Activated T-cell treated with anti-CD3 and anti-CD28 coated beads for 24 hours (primary cell): ENCODE results near the gene ADGRB2.

Experiments used
- DNase-seq: peaks from one replicate; pipeline ENCODE4 v3.0.0-alpha.2; 2020; ENCODE audit warnings: low read depth

The ADGRB2 gene

GRCh38 chr1:31749785-31750735 is 14.1 kb downstream of the ADGRB2 start:
- DNase-seq: no peak

- no peak for DNase-seq
Measured at GRCh38 chr1:31748365-31748764, 15.8 kb downstream of the ADGRB2 start.

DNA sequence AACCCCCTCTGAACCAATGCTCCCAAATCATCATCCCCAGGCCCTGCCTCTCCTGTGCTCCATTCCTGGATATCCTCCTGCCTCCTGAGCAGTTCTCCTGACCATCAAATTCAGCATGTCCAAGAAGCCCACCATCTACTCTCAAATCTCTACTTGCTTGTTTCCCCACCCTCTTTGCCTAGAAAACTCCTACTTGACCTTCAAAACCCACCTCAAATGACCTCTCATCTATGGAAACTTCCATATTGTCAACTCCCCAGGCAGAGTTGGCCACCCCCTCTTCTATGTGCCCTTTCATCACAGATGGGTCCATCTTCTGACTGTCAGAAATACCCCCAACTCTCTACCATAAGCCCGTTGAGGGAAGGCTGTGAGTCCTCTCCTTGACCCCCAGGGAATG is 16.8 kb downstream of the ADGRB2 start:
- no peak for DNase-seq

DNA sequence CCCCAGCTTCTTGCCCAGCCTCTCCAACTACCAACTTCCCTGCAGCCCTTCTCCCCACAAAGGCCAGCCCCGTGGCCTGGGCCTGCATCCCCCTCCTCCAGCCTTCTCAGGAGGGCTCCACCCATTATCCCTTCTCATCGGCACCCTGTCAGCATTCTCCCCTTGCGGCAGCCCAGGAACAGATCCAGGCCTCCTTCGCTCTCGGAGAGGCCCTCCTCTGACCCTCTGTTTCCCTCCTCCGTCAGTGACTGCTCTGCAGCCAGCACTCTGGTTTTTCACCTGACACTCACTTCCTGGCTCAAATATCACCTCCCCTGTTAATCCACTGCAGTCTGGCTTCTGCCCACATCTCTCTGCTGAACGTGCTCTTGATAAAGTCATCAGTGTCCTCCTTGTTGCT is 17.5 kb downstream of the ADGRB2 start:
- no peak for DNase-seq

DNA sequence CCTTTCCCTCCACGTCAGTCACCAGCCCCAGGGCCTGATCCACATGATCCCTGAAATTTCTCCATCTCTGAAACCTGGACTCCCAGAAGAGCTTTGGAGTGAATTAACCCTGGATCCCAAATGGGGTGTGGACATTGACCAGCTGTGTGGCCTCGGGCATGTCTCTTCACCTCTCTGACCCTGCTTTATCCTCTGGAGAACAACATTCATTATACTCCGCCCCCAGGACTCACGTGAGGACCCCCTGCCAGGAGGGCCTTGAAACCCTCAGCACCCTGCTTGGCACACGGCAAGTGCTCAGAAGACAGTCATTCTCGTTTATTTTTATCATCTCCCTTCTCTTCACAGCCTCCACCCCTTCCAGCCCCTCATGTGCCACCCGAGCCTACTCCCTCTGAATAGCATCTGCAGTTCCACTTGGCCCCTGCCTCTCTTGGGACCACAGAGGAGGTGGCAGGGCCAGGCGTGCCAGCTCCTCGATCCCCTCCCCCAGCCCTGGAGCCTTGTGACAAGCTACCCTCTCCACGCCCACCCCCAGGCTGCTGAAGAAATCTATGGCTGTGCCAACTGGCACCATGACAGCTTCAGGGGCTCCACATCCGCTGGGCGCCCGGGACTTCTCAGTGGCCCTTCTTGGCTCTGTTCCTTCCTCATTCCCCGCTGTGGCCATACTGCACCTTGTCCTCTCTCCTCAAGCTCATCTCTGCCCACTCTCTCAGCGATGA is 18.0 kb downstream of the ADGRB2 start:
- no peak for DNase-seq

DNA sequence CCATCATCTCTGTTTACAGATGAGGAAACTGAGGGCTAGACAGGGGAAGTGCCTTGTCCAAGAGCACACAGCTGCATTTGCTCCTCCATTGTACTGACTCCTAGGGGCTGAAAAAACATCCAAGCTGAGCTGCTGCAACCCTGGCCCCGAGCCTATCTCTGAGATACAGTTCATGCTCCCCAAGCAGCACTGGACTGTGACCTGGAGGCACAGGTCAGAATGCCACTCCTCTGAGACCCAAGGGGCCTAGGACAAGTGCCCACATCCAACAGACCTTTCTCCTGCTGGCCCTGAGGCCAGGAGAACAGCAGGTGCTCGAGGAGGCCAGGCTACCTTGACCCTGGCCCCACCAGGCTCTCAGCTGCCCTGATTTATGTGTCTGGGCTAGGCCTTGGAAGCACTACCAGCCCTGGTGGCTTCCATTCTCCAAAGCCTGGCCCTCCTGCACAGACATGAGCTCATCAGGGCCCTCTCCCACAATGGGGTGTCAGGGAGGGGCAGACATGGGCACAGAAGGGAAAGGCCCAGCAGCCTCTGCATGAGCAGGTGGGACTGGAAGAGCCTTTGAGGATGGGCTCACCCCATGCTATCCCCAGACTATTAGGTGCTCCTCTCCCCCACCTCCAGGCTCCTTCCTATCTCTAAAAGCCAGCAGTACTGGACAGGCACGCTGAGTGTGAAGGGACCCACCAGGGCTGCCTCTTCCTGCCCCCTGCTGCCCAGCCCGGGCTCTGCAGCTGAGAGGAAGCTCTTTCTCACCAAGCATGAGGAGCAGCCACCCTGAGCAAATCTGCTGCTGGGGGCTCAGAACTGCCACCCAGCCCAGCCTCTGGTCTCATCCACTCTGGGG is 18.8 kb downstream of the ADGRB2 start:
- DNase-seq: no peak

DNA sequence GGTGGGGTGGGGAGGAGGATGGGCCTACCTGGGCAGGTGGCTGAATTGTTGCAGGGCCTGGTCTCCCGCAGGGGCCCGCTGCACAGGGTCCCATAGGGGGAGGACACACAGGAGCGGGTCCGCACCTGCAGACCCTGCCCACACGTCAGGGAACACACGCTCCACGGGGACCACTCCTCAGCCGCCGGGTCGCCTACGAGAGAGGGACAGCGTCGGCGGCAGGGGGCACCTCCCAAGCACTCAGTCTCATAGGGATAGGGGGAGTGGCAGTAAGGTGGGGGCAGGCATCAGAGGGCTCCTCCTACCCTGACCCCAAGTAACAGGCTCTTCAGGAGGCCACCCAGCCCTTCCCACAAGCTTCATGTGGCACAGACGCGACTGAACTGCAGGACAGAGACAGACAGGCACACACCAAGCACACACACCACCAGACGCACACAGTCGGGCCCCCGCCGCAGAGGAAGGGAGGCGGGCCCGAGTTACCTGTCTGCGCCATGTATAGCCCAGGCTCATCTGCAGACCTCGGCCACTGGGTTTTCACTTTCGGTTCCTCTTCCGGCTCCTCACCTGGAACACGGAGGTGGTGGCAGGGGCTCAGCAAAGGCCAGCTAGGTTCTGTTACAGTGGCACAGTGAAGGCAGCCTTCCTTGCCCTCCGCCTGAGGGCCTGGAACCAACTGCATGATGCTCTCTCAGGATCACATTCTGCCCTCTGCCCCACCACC is 19.8 kb downstream of the ADGRB2 start:
- DNase-seq: no peak

- DNase-seq: no peak
Measured at GRCh38 chr1:31742462-31743212, 21.5 kb downstream of the ADGRB2 start.

DNA sequence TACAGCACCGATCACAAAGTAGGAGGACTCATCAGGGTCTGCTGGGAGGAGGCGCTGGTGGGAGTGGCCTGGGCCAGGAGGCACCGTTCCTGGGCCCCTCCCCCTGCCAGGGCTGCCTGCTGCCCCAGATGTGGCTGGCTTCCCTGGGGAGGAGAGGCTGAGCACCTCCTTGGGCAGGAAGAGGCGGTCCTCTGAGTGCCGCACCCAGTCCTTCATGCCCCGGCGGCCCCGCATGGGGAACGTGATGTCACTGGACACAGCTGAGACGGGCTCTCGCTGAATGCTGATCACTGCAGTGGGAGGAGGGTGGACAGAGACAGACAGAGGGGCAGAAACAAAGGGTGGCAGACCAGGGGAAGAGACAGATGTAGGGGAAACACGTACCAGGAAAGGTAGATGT is 24.8 kb downstream of the ADGRB2 start:
- peak; percentile 28 for DNase-seq

- no peak for DNase-seq
Measured at GRCh38 chr1:31736675-31737074, 27.5 kb downstream of the ADGRB2 start.

DNA sequence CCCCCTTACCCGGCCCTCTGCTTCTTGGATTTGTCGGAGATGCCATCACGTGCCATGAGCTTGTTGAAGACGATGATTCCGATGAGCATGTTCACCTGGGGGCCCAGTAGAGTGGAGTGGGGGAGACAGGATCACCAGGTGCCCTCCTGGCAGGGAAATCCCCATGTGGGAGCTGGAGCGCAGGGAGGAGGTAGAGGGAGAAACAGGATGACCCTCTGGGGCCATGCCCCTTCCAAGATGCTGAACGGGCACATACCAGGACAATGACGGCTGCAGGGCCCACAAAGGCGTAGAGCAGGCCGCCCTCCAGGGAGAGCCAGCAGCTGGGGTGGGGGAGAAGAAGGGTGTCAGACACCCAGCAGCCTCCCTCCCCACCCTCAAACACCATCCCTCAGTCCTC is 28.6 kb downstream of the ADGRB2 start:
- no peak for DNase-seq

DNA sequence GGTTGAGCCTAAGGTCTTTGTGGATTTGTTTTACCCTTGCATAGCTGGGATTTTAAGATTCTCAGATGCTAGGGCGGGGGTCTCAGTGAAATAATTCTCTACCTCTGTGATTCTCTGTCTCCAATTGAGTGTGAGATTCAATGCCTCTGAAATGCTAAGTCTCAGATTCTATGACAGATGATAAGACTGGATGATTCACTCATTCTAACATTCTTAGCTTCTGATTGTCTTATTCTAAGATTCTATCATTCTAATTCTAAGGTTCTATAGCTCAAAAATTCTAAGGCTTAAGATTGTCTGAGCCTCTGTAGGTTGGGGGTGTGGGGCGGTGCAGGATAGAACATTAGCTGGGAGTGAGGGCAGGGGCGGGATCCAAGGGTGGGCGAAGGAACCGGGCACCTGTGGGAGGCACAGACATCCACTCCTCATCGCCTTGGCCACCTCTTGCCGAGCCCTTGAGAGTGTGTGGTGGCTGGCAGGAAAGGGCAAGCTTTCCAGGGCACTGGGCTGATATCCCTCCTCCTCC is 29.5 kb downstream of the ADGRB2 start:
- no peak for DNase-seq

DNA sequence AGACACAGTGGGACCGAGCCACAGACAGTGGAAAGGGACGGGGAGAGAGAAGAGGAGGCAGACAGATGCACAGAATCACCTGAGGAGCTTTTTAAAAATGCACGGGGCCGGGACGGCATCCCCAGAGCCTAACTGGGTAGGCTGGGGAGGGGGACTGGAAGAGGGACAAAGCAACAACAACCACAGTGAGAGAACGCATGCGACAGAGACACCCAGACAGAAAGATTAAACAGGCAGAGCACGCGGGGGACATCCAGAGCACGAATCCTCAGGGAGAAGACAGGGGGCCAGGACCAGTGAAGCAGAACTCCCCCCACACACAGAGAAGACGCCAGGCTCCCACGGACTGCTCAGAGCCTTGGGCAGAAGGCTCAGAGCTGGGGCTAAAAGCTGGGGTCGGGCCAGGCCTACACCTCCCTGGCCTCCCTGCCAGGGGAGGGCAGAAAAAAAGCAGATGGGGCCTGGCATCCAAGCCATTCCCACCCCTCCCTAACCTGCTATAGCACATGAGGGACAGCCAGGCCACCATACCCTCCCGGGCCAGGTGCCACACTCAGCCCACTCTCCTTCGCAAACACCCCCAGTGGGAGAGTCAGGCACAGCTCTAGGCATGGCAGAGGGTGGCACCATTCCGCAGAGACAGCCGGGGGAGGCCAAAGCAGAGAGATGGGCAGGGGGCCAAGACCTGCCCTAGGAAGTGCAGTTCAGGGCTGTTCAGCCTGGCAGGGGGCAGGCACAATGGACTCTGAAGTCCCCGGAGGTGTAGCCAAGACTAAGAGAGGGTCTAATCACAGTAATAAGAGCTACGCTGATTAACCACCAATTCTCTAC is 30.5 kb downstream of the ADGRB2 start:
- no peak for DNase-seq

DNA sequence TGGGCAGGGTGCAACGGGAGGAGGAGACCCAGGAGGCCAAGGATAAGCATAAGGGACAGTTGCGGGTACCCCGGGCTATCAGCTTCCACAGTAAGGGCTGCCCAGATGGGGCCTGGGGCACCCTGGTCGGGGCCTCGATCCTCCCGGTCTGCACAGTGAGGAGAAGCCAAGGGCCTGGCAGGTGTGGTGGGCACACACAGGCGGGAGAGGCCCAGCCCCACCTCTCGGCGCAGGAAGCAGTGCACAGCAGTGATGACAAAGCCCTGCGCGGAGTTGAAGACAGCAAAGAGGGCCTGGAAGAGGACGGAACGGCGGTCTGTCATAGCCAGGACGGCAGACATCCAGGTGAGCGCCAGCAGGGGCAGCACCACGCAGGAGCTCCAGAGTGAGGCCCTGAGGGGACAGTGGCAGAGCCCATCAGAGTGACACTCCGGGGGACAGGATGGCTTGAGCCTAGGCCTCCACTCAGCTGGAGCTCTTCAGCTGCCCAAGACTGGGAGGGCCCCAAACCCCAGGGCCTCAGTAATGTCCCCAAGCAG is 31.3 kb downstream of the ADGRB2 start:
- no peak for DNase-seq

DNA sequence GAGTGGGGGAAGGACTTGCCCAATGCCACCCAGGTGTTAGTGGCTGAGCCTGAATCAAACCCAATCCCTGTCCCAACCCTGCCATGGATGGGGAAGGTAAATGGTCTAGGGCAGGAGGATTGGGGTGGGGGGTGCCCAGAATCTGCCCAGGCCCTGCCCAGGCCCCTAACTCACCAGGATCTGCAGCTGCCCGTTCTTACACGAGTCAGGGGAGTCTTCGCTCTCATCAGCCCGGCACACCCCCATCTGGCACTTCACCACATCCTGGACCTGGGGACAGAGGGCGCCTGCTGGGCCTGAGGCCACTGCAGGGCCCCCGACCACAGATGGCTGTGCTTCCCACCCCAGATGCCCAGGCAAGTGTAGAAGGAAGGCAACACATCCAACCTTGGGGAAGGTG is 31.8 kb downstream of the ADGRB2 start:
- DNase-seq: no peak

DNA sequence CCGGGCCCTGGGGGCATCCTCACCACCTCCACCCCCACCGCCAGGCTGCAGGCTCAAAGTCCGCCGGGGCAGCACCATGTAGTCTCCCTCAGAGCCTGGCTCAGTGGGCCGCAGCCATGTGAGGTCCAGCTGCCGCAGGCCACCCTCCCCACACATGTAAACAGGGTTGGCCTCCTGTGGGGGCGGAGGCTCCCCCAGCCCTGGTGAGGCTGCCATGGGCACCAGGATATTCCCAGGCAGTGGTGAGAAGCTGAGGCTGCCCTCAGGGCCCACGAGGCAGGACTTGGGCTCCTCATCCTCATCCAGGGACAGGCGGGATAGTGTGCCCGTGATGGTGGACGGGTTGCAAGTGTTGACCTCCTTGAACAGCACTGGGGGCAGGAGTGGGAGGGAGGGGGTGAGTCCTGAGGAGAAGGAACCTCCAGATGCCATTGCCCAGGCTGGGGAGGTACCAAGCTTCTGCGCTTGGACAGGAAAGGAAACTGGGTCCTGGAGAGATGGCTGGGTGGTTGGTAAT is 33.0 kb downstream of the ADGRB2 start:
- no peak for DNase-seq

GRCh38 chr1:31730336-31731048 is 33.6 kb downstream of the ADGRB2 start:
- no peak for DNase-seq

DNA sequence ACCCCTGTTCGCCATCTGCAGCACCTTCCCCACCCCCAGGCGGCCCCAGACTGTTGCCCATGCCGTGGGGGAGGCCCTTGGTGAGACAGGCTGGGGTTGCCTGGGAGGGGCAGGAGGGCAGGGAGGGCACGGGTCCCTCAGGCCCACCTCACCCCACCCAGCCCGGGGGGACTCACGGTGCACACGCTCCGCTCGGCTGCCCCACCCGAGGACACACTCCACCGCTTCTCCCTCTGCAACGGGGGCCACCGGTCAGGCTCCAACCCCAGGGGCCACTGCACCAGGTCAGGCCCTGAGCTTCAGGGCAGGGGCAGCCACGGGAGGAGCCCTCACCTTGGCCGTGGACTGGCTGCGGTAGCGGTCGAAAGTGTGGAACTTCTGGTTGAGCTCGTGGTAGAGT is 36.3 kb downstream of the ADGRB2 start:
- DNase-seq: no peak

- DNase-seq: no peak
Measured at GRCh38 chr1:31727195-31727594, 36.9 kb downstream of the ADGRB2 start.
